Urothelium cell line (cell line): ENCODE data around the gene PIN1.
A peak's percentile ranks its signal among the peaks of the same experiment; 100 is the strongest.

ENCODE experiments used
- DNase-seq: peaks from one replicate; pipeline ENCODE4 v3.0.0; 2011; ENCODE audit warnings: low spot score, mixed read lengths
- FAIRE-seq: peaks from 2 replicates; lab custom pipeline; 2011; peaks lifted over from hg19 to GRCh38; lab: Jason Lieb, UNC

Gene PIN1

GRCh38 chr19:9881720-9882119 is 46.6 kb downstream of the PIN1 start:
- no peak for DNase-seq

GRCh38 chr19:9883231-9883758 is 48.2 kb downstream of the PIN1 start:
- FAIRE-seq: no peak
- peak; percentile 30 for DNase-seq

More at GRCh38 chr19:9881720-9882119, 46.6 kb downstream of the PIN1 start:
- no peak for FAIRE-seq

GRCh38 chr19:9883764-9884163 is 48.6 kb downstream of the PIN1 start:
- DNase-seq (no peak), FAIRE-seq (no peak)

DNA sequence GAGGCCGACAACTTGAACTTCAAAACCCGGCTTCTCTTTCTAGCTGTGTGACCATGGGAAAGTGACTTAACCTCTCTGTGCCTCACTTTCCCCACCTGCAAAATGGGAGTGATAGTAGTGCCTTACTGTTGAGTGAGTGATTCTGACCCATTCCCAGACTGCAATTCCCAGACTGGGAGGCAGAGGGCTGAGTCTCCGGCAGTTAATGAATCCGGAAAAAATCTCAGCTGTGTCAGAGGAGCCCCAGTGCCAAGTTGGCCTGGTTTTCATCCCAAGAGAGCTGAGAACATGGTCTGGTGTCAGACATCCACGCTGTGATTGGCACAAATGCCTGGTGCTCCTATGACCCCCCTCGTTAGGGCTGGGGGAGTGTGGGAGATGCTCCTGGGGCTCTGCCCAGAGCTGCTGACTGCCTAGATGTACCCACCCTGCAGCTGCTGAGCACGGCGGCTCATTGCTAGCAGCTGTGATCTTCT is 50.0 kb downstream of the PIN1 start:
- FAIRE-seq: no peak
- DNase-seq: no peak

- FAIRE-seq: no peak
- DNase-seq: no peak
Measured at GRCh38 chr19:9891609-9892373, 56.7 kb downstream of the PIN1 start.
